Lower leg skin (tissue), 4 donors: ENCODE results near the gene CHST15. TPM values are rescaled to one million over a fixed set of nuclear protein-coding genes. Genes with fewer than 3 reads are reported as not detected.

ENCODE experiments used
- DNase-seq, 2 donors: peaks; one replicate each; pipeline ENCODE4 v3.0.0-alpha.2; 2019; ENCODE audit warnings: low spot score in 2 of 2
- H3K4me3 ChIP-seq: fragments of 200-600 bp; sonication (generic); 2 replicates; pipeline ENCODE4 v1.5.1; 2017; ENCODE audit warnings: mild to moderate bottlenecking, low read depth; ENCODE audit not compliant: poor library complexity, severe bottlenecking
- POLR2A ChIP-seq, 2 donors: fragments of 450-650 bp; IDR thresholded peaks; one replicate each; pipeline ENCODE4 v1.6.1; 2016 to 2017; ENCODE audit warnings: antibody characterized with exemption in 2 of 2, mild to moderate bottlenecking in 1 of 2, moderate library complexity in 1 of 2
- WGBS, 2 donors: methylation state at CpG; one replicate each; pipeline ENCODE4 v1.1.5; 2018; 5-methylcytosine and 5-hydroxymethylcytosine counted together
- intact Hi-C: fragments of 100-400 bp; cut with DNase I; formaldehyde crosslinking; loops from one replicate; pipeline ENCODE4 v1.15.0; 2023; ENCODE audit warnings: low total_unique reads
- total RNA-seq, 4 donors: library from RNA; depleted of rRNA; stranded (reverse); fragments of >200 nt; gene quantifications; one replicate each; pipeline ENCODE4 v1.1.0, GENCODE V29; 2016
- TF ChIP-seq, protein P1 (sequence below), 3 donors: fragments of 450-650 bp; IDR thresholded peaks; one replicate each; pipeline ENCODE4 v1.5.1; 2016; ENCODE audit warnings: antibody characterized with exemption in 3 of 3, mild to moderate bottlenecking in 3 of 3, moderate library complexity in 2 of 3

CHST15 gene
- total RNA-seq, 4 donors from 2014 or later: 17.6 to 29.8 (median 19.4) TPM

GRCh38 chr10:124012991-124013390 lies 80.4 kb downstream of the CHST15 start:
- 87 to 90% methylated on average over 7 of the region's 7 CpGs for WGBS, 2 donors
- intact Hi-C loops: no loop called here
- TF ChIP-seq, protein P1, sequence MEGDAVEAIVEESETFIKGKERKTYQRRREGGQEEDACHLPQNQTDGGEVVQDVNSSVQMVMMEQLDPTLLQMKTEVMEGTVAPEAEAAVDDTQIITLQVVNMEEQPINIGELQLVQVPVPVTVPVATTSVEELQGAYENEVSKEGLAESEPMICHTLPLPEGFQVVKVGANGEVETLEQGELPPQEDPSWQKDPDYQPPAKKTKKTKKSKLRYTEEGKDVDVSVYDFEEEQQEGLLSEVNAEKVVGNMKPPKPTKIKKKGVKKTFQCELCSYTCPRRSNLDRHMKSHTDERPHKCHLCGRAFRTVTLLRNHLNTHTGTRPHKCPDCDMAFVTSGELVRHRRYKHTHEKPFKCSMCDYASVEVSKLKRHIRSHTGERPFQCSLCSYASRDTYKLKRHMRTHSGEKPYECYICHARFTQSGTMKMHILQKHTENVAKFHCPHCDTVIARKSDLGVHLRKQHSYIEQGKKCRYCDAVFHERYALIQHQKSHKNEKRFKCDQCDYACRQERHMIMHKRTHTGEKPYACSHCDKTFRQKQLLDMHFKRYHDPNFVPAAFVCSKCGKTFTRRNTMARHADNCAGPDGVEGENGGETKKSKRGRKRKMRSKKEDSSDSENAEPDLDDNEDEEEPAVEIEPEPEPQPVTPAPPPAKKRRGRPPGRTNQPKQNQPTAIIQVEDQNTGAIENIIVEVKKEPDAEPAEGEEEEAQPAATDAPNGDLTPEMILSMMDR (IDR thresholded peaks at IDR 0.05): no peak
- no peak for TF ChIP-seq POLR2A (IDR thresholded peaks at IDR 0.05)
- DNase-seq: no peak
- no peak overlapping the region for H3K4me3 ChIP-seq

- WGBS, 2 donors: 67 to 76% methylated on average over 3 of the region's 3 CpGs
- no peak for TF ChIP-seq POLR2A (IDR thresholded peaks at IDR 0.05)
- TF ChIP-seq, protein P1 (IDR thresholded peaks at IDR 0.05): no peak
- H3K4me3 ChIP-seq: no peak overlapping the region
- intact Hi-C loops: no loop called here
- DNase-seq: no peak
These were observed 80.8 kb downstream of the CHST15 start for GRCh38 chr10:124012583-124012982.

- TF ChIP-seq, protein P1 (IDR thresholded peaks at IDR 0.05): no peak
- no peak for TF ChIP-seq POLR2A (IDR thresholded peaks at IDR 0.05)
- intact Hi-C loops: no loop called here
- DNase-seq: no peak
- no peak overlapping the region for H3K4me3 ChIP-seq
- WGBS, 2 donors: 93 to 98% methylated on average over 5 of the region's 5 CpGs
These were observed 81.3 kb downstream of the CHST15 start for GRCh38 chr10:124012066-124012465.

DNA sequence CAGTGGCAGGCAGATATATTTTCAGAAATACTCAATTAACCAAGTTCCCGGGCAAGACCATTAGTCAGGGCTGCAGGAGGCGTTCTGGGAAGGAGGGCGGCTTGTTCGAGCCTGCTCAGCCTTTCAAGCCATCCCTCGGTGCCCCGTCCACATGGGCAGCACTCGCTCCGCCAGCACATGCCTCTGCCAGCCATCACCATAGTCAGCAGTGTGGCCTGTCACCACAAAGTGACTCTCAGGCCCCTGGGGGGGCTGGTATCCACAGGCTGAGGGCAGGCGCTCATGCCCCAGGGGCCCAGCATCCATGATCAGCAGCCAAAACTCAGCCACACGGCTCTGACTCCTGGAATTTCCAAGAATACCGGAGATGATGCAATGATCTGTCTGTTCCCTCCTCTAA lies 81.9 kb downstream of the CHST15 start:
- TF ChIP-seq, protein P1 (IDR thresholded peaks at IDR 0.05): no peak
- TF ChIP-seq POLR2A (IDR thresholded peaks at IDR 0.05): no peak
- WGBS, 2 donors: 70 to 78% methylated on average over 11 of the region's 11 CpGs
- DNase-seq: no peak
- H3K4me3 ChIP-seq: no peak overlapping the region
- intact Hi-C loops: no loop called here

- WGBS, 2 donors: 81 to 87% methylated on average over 17 to 18 of the region's 22 CpGs
- no peak for DNase-seq
- no peak for TF ChIP-seq POLR2A (IDR thresholded peaks at IDR 0.05)
- H3K4me3 ChIP-seq: no peak overlapping the region
- intact Hi-C loops: no loop called here
These were observed 82.8 kb downstream of the CHST15 start for GRCh38 chr10:124010563-124011131.

GRCh38 chr10:124010024-124010423 lies 83.4 kb downstream of the CHST15 start:
- no peak for TF ChIP-seq POLR2A (IDR thresholded peaks at IDR 0.05)
- TF ChIP-seq, protein P1 (IDR thresholded peaks at IDR 0.05): no peak
- DNase-seq: no peak
- intact Hi-C loops: no loop called here
- WGBS, 2 donors: 96 to 97% methylated on average over 20 of the region's 20 CpGs
- no peak overlapping the region for H3K4me3 ChIP-seq
